Neural crest cell (in vitro differentiated cells): ENCODE measurements around the gene TMEM109. TPM values are rescaled to one million over a fixed set of nuclear protein-coding genes. Genes with fewer than 3 reads are reported as not detected.

Experiments used
- DNase-seq: peaks from one replicate; pipeline ENCODE4 v3.0.0; 2021; ENCODE audit warnings: low read depth, mixed read lengths, low spot score
- H3K27ac Mint-ChIP-seq: one replicate; pipeline ENCODE4 v1.8.0; 2021; ENCODE audit warnings: mild to moderate bottlenecking, mixed read lengths; ENCODE audit not compliant: unreplicated experiment
- H3K27me3 Mint-ChIP-seq: 2 replicates; pipeline ENCODE4 v1.8.0; 2021; ENCODE audit warnings: low read depth, mild to moderate bottlenecking, mixed read lengths
- H3K36me3 Mint-ChIP-seq: 2 replicates; pipeline ENCODE4 v1.8.0; 2021; ENCODE audit warnings: low read depth, mild to moderate bottlenecking, mixed read lengths
- H3K4me1 Mint-ChIP-seq: 2 replicates; pipeline ENCODE4 v1.8.0; 2021; ENCODE audit warnings: mixed read lengths
- H3K4me3 Mint-ChIP-seq: one replicate; pipeline ENCODE4 v1.8.0; 2021; ENCODE audit warnings: mild to moderate bottlenecking, mixed read lengths
- H3K9me3 Mint-ChIP-seq: 2 replicates; pipeline ENCODE4 v1.8.0; 2021; ENCODE audit warnings: mixed read lengths
- CTCF ChIP-seq: fragments of 200-600 bp; sonication (generic); conservative IDR thresholded peaks from 2 replicates; pipeline ENCODE4 v1.5.0; 2021; ENCODE audit warnings: antibody characterized with exemption, mild to moderate bottlenecking
- total RNA-seq: library from RNA; stranded (reverse); gene quantifications from 2 replicates; pipeline ENCODE4 v1.2.1, GENCODE V29; 2021

The TMEM109 gene
- total RNA-seq, 1 donor from 2014 or later: 64.4 TPM

GRCh38 chr11:60915248-60915914 is 1.4 kb downstream of the TMEM109 start:
- Mint-ChIP-seq H3K36me3 (peaks cover 3% of the 10 kb centered on the region), H3K9me3 (no peaks in the 10 kb centered on the region), H3K27me3 (peaks cover 10% of the 10 kb centered on the region), H3K4me3 (peak overlapping the region; percentile 97), H3K4me1 (peaks cover 41% of the 10 kb centered on the region), H3K27ac (peak overlapping the region; percentile 23)
- no peak for DNase-seq
- TF ChIP-seq CTCF: no peak

- TF ChIP-seq CTCF: no peak
- H3K4me3 Mint-ChIP-seq: peak overlapping the region; percentile 47
- H3K27ac Mint-ChIP-seq: no peak overlapping the region
- peaks cover 41% of the 10 kb centered on the region for H3K4me1 Mint-ChIP-seq
- H3K9me3 Mint-ChIP-seq: no peaks in the 10 kb centered on the region
- DNase-seq: no peak
- peaks cover 2% of the 10 kb centered on the region for H3K27me3 Mint-ChIP-seq
- peaks cover 12% of the 10 kb centered on the region for H3K36me3 Mint-ChIP-seq
Measured at GRCh38 chr11:60916669-60917206, 2.8 kb downstream of the TMEM109 start.

GRCh38 chr11:60917267-60917666 is 3.3 kb downstream of the TMEM109 start:
- Mint-ChIP-seq H3K27ac (no peak overlapping the region), H3K4me1 (peaks cover 37% of the 10 kb centered on the region), H3K9me3 (no peaks in the 10 kb centered on the region), H3K27me3 (no peaks in the 10 kb centered on the region), H3K36me3 (peaks cover 13% of the 10 kb centered on the region), H3K4me3 (peak overlapping the region; percentile 47)
- TF ChIP-seq CTCF: no peak
- DNase-seq: no peak

DNA sequence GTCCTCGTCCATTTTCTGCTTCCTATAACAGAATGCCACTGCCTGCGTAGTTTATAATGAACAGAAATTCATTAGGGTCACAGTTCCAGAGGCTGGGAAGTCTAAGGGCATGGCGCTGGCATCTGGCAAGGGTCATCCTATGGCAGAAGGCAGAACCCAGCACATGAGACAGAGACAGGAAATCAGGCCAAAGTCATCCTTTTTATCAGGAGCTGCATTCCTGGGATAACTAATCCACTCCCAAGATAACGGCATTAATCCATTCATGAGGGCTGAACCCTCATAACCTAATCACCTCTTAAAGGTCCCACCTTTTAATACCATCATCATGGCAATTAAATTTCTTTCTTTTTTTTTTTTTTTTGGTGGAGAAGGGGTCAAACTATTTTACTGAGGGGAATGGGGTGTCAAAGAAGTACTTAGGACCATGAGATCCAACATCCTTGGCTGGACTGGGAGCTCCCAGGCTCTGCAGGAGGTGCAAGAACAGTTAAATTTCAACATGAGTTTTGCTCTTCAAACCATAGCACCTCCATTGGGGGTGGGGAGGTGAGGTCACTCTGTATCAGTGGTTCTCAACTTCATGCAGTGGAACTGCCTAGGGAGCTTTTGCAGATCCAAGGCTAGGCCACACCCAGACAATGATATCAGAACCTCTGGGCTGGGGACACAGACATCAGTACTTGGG is 4.4 kb downstream of the TMEM109 start:
- no peak for TF ChIP-seq CTCF
- Mint-ChIP-seq H3K4me1 (peaks cover 37% of the 10 kb centered on the region), H3K36me3 (peaks cover 16% of the 10 kb centered on the region), H3K27ac (no peak overlapping the region), H3K9me3 (no peaks in the 10 kb centered on the region), H3K4me3 (peak overlapping the region; percentile 9), H3K27me3 (no peaks in the 10 kb centered on the region)
- no peak for DNase-seq

DNA sequence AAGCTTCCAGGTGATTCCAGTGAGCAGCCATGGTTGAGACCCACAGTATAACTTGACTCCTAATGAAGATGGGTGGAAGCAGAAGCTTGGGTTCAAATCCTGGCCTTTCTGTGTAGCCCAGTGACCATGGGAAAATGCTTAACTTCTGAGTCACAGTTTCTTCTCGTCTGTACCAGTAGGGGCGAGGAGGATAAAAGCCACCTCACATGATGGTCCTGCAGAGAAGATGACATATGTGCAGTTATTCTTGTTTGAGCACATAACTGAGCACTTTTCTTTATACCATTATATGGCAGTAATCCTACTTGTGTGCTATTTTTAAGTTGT is 4.9 kb downstream of the TMEM109 start:
- no peak for TF ChIP-seq CTCF
- no peak overlapping the region for H3K27ac Mint-ChIP-seq
- H3K9me3 Mint-ChIP-seq: no peaks in the 10 kb centered on the region
- no peak for DNase-seq
- H3K27me3 Mint-ChIP-seq: no peaks in the 10 kb centered on the region
- peaks cover 16% of the 10 kb centered on the region for H3K36me3 Mint-ChIP-seq
- H3K4me3 Mint-ChIP-seq: no peak overlapping the region
- H3K4me1 Mint-ChIP-seq: peaks cover 32% of the 10 kb centered on the region
